Activated CD4-positive, alpha-beta T cell treated with anti-CD3 and anti-CD28 coated beads, Interleukin-2, amount 10 ng/mL, durations not matched to agents 24 days and 14 days (primary cell): ENCODE results near the gene NLGN2. TPM values are rescaled to one million over a fixed set of nuclear protein-coding genes. Genes with fewer than 3 reads are reported as not detected.

Source experiments
- DNase-seq: peaks from one replicate; pipeline ENCODE4 v3.0.0; 2022
- H3K27ac Mint-ChIP-seq: one replicate; pipeline ENCODE4 v1.8.0; 2022; ENCODE audit warnings: mild to moderate bottlenecking, mixed read lengths
- H3K27me3 Mint-ChIP-seq: one replicate; pipeline ENCODE4 v1.8.0; 2022; ENCODE audit warnings: mixed read lengths
- H3K36me3 Mint-ChIP-seq: one replicate; pipeline ENCODE4 v1.8.0; 2022; ENCODE audit warnings: low read depth, mild to moderate bottlenecking, mixed read lengths
- H3K4me1 Mint-ChIP-seq: one replicate; pipeline ENCODE4 v1.8.0; 2021; ENCODE audit warnings: mixed read lengths
- H3K4me3 Mint-ChIP-seq: one replicate; pipeline ENCODE4 v1.8.0; 2022; ENCODE audit warnings: mild to moderate bottlenecking, moderate library complexity, mixed read lengths
- H3K9me3 Mint-ChIP-seq: one replicate; pipeline ENCODE4 v1.8.0; 2021; ENCODE audit warnings: mixed read lengths
- intact Hi-C: fragments of 100-400 bp; cut with micrococcal nuclease; formaldehyde crosslinking; loops from one replicate; pipeline ENCODE4 v1.15.1; 2023
- total RNA-seq: library from RNA; stranded (reverse); gene quantifications from 2 replicates; pipeline ENCODE4 v1.2.3, GENCODE V29; 2022

The NLGN2 gene
- total RNA-seq, 1 donor from 2014 or later = 3.0 TPM

DNA sequence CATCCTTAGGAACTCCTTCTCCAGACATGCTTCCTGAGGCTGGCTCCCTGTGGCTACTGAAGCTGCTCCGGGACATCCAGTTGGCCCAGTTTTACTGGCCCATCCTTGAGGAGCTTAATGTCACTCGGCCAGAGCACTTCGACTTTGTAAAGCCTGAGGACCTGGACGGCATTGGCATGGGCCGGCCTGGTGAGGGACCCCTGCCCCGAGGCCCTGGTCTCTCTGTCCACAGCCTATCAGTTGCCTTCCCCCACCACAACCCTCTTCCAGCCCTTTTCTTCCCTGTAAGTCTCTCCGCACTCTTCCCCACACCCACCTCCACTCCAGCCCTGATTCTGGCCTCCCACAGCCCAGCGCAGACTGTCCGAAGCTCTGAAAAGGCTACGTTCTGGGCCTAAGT lies 24.7 kb upstream of the NLGN2 start:
- Mint-ChIP-seq H3K27me3 (peaks cover 33% of the 10 kb centered on the region), H3K4me1 (peaks cover 4% of the 10 kb centered on the region), H3K9me3 (peaks cover 9% of the 10 kb centered on the region), H3K36me3 (no peaks in the 10 kb centered on the region), H3K4me3 (peak overlapping the region; percentile 15), H3K27ac (no peak overlapping the region)
- intact Hi-C loops = no loop called here
- DNase-seq = no peak

DNA sequence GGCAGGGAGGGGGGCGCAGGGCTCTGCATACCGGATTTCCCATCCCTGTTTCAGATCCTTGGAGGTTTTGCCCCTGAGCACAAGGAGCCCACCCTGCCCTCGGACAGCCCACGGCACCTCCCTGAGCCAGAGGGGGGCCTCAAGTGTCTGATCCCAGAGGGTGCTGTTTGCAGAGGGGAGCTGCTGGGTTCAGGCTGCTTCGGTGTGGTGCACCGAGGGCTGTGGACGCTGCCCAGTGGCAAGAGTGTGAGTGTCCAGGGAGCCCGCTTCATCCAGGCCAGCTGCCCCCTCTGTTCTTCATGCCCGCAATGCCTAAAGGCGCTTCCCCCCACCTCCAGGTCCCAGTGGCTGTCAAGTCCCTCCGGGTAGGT lies 24.3 kb upstream of the NLGN2 start:
- intact Hi-C loops = no loop called here
- H3K27me3 Mint-ChIP-seq = peaks cover 33% of the 10 kb centered on the region
- peak overlapping the region; percentile 77 for H3K4me3 Mint-ChIP-seq
- H3K36me3 Mint-ChIP-seq = peaks cover 1% of the 10 kb centered on the region
- peaks cover 4% of the 10 kb centered on the region for H3K4me1 Mint-ChIP-seq
- H3K9me3 Mint-ChIP-seq = peaks cover 9% of the 10 kb centered on the region
- H3K27ac Mint-ChIP-seq = no peak overlapping the region
- no peak for DNase-seq

DNA sequence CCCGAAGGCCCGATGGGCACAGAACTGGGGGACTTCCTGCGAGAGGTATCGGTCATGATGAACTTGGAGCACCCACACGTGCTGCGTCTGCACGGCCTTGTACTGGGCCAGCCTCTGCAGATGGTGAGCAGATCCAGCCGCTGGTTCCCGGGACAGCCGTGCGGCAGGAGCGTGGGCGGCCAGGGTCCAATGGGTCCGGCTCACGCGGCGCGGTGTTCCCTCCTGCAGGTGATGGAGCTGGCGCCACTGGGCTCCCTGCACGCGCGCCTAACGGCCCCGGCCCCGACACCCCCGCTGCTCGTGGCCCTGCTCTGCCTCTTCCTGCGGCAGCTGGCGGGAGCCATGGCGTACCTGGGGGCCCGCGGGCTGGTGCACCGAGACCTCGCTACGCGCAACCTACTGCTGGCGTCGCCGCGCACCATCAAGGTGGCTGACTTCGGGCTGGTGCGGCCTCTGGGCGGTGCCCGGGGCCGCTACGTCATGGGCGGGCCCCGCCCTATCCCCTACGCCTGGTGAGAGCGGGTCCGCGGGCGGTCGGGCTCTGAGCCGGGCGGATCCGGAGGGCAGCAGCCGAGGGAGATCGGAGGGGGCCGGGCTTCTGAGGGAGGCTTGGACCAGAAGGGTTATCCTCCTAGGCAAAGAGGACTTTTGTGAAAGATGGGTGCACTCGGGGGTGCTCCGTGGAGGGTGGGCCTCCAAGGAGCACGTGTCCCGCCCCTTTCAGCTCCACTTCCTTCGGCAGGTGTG lies 23.7 kb upstream of the NLGN2 start:
- intact Hi-C loops = loop anchor here (1.0 kb wide), 1 partner anchor 20 kb away; the partner anchor contains the start of gene TMEM256
- H3K9me3 Mint-ChIP-seq = peaks cover 9% of the 10 kb centered on the region
- H3K27ac Mint-ChIP-seq = peak overlapping the region; percentile 69
- H3K4me3 Mint-ChIP-seq = peak overlapping the region; percentile 77
- H3K4me1 Mint-ChIP-seq = peaks cover 4% of the 10 kb centered on the region
- DNase-seq = peak; percentile 94
- peaks cover 31% of the 10 kb centered on the region for H3K27me3 Mint-ChIP-seq
- peaks cover 3% of the 10 kb centered on the region for H3K36me3 Mint-ChIP-seq

DNA sequence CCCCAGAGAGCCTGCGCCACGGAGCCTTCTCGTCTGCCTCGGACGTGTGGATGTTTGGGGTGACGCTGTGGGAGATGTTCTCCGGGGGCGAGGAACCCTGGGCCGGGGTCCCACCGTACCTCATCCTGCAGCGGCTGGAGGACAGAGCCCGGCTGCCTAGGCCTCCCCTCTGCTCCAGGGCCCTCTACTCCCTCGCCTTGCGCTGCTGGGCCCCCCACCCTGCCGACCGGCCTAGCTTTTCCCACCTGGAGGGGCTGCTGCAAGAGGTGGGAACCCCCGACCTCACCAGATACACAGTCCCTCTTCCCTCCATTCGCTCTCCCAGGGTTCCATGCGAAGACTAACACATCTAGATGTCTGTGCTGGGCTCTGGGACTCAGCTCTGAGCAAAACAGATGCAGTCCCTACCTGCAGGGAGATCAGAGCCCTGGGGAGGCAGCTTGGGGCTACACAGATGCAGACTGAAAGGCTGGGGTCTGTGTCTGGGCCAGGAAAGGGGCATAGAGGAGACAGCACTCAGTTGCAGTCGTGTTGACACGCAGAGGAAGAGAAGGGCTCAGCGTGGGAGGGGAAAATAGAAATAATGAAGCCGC lies 23.1 kb upstream of the NLGN2 start:
- H3K4me1 Mint-ChIP-seq = peaks cover 4% of the 10 kb centered on the region
- intact Hi-C loops = loop anchor here (1.0 kb wide), 1 partner anchor 20 kb away; the partner anchor contains the start of gene TMEM256
- DNase-seq = no peak
- peaks cover 2% of the 10 kb centered on the region for H3K9me3 Mint-ChIP-seq
- peak overlapping the region; percentile 77 for H3K4me3 Mint-ChIP-seq
- H3K36me3 Mint-ChIP-seq = peaks cover 10% of the 10 kb centered on the region
- peak overlapping the region; percentile 69 for H3K27ac Mint-ChIP-seq
- H3K27me3 Mint-ChIP-seq = peaks cover 24% of the 10 kb centered on the region

GRCh38 chr17:7388856-7389255 lies 18.8 kb upstream of the NLGN2 start:
- Mint-ChIP-seq H3K9me3 (no peaks in the 10 kb centered on the region), H3K36me3 (peaks cover 23% of the 10 kb centered on the region), H3K27me3 (no peaks in the 10 kb centered on the region), H3K27ac (no peak overlapping the region), H3K4me3 (no peak overlapping the region), H3K4me1 (peaks cover 23% of the 10 kb centered on the region)
- no peak for DNase-seq
- intact Hi-C loops = no loop called here

- H3K9me3 Mint-ChIP-seq = no peaks in the 10 kb centered on the region
- no peak overlapping the region for H3K27ac Mint-ChIP-seq
- peaks cover 24% of the 10 kb centered on the region for H3K4me1 Mint-ChIP-seq
- DNase-seq = no peak
- intact Hi-C loops = no loop called here
- H3K4me3 Mint-ChIP-seq = no peak overlapping the region
- H3K36me3 Mint-ChIP-seq = peaks cover 25% of the 10 kb centered on the region
- no peaks in the 10 kb centered on the region for H3K27me3 Mint-ChIP-seq
These were observed 17.4 kb upstream of the NLGN2 start for GRCh38 chr17:7389924-7390910.

- intact Hi-C loops = no loop called here
- Mint-ChIP-seq H3K36me3 (peaks cover 25% of the 10 kb centered on the region), H3K9me3 (no peaks in the 10 kb centered on the region), H3K4me1 (peaks cover 28% of the 10 kb centered on the region), H3K27me3 (no peaks in the 10 kb centered on the region), H3K27ac (no peak overlapping the region), H3K4me3 (no peak overlapping the region)
- DNase-seq = no peak
These were observed 16.3 kb upstream of the NLGN2 start for GRCh38 chr17:7391307-7391706.

- no peak for DNase-seq
- Mint-ChIP-seq H3K27ac (peak overlapping the region; percentile 51), H3K4me1 (peaks cover 28% of the 10 kb centered on the region), H3K36me3 (peaks cover 25% of the 10 kb centered on the region), H3K4me3 (peak overlapping the region; percentile 96), H3K9me3 (no peaks in the 10 kb centered on the region), H3K27me3 (no peaks in the 10 kb centered on the region)
- intact Hi-C loops = no loop called here
These were observed 14.7 kb upstream of the NLGN2 start for GRCh38 chr17:7392696-7393612.

GRCh38 chr17:7393613-7394451 lies 13.8 kb upstream of the NLGN2 start:
- Mint-ChIP-seq H3K4me1 (peaks cover 28% of the 10 kb centered on the region), H3K27ac (peak overlapping the region; percentile 90), H3K4me3 (peak overlapping the region; percentile 96), H3K27me3 (no peaks in the 10 kb centered on the region), H3K9me3 (no peaks in the 10 kb centered on the region), H3K36me3 (peaks cover 23% of the 10 kb centered on the region)
- intact Hi-C loops = loop anchor here (1.0 to 2.0 kb wide), 4 partner anchors 10 to 91 kb away; partner anchors contain the start of genes POLR2A, TMEM102 and TMEM256
- peak; percentile 84 for DNase-seq

- peak within 1 kb of the TSS; percentile 95 for H3K27ac Mint-ChIP-seq
- H3K4me3 Mint-ChIP-seq = peak within 1 kb of the TSS; percentile 96
- H3K27me3 Mint-ChIP-seq = no peaks in the 10 kb centered on the region
- H3K36me3 Mint-ChIP-seq = peaks cover 15% of the 10 kb centered on the region
- intact Hi-C loops = loop anchor here (1.0 to 2.0 kb wide), 4 partner anchors 10 to 90 kb away; partner anchors contain the start of genes POLR2A, TMEM102 and TMEM256
- H3K4me1 Mint-ChIP-seq = peaks cover 28% of the 10 kb centered on the region
- H3K9me3 Mint-ChIP-seq = no peaks in the 10 kb centered on the region
- DNase-seq = peak; percentile 97
These were observed 13.0 kb upstream of the NLGN2 start, which contains the start of gene PLSCR3 for GRCh38 chr17:7394452-7395191. Gene PLSCR3, minus strand, starts transcription at chr17:7394525. Its CDS starts 415 bp downstream, at chr17:7394110.

- H3K9me3 Mint-ChIP-seq = no peaks in the 10 kb centered on the region
- H3K36me3 Mint-ChIP-seq = peaks cover 7% of the 10 kb centered on the region
- no peaks in the 10 kb centered on the region for H3K27me3 Mint-ChIP-seq
- peak overlapping the region; percentile 31 for H3K4me3 Mint-ChIP-seq
- DNase-seq = no peak
- H3K27ac Mint-ChIP-seq = no peak overlapping the region
- intact Hi-C loops = no loop called here
- H3K4me1 Mint-ChIP-seq = peaks cover 24% of the 10 kb centered on the region
These were observed 11.5 kb upstream of the NLGN2 start for GRCh38 chr17:7396147-7396546.
